K562 (cell line): Measurements from ENCODE around the gene MUC5B. TPM values are rescaled to one million over a fixed set of nuclear protein-coding genes. Genes with fewer than 3 reads are reported as not detected.

Experiments
- ATAC-seq: fragments of 200-7000 bp; cut with Tn5 transposase; 3 replicates; pipeline ENCODE4 v1.9.1; 2020; ENCODE audit warnings: moderate library complexity
- BruUV-seq: library from RNA; stranded (reverse); fragments of 400-500 nt; replicated peaks from 2 replicates; lab custom pipeline; 2021; lab: Mats Ljungman, UMichigan
- CTCF ChIA-PET: fragments of 300-600 bp; formaldehyde crosslinking; extraction: SDS; loops from one replicate; lab custom pipeline; 2021; ENCODE audit warnings: low intra/inter-chr PET ratio; lab: Yijun Ruan, JAX
- POLR2A ChIA-PET: fragments of 300-600, 350-650 bp; sonication (Branson Sonifier 250); formaldehyde crosslinking; extraction: SDS; loops from one replicate; lab custom pipeline; 2021; ENCODE audit warnings: antibody characterized with exemption, inconsistent platforms; lab: Yijun Ruan, JAX
- DNase-seq, 4 experiments: peaks; one replicate each; pipeline versions ENCODE4 v3.0.0 to v3.0.0-alpha.2; 2011 to 2018; ENCODE audit warnings: low spot score in 3 of 4, mixed read lengths in 3 of 4; ENCODE audit errors: extremely low read depth in 1 of 4
- FAIRE-seq: peaks from 2 replicates; lab custom pipeline; 2011; peaks lifted over from hg19 to GRCh38; lab: Jason Lieb, UNC
- H2AFZ ChIP-seq: 2 replicates; pipeline ENCODE4 v1.6.0; 2011; ENCODE audit warnings: low read depth, low read length, control low read depth, inconsistent platforms
- H3K27ac ChIP-seq: fragments of 200-600 bp; 3 replicates; pipeline ENCODE4 v1.8.0; 2011; ENCODE audit warnings: low read depth, mild to moderate bottlenecking, control low read depth, inconsistent platforms, low read length, moderate library complexity, mixed read lengths; ENCODE audit errors: extremely low read depth
- H3K27me3 ChIP-seq, 2 experiments: fragments of 300-600 bp in 1 of 2; 2 replicates in 1 of 2; 3 replicates in 1 of 2; pipeline versions ENCODE4 v1.6.0 to v1.8.0; 2011; ENCODE audit warnings: inconsistent platforms in 2 of 2, low read length in 2 of 2, mild to moderate bottlenecking in 1 of 2, mixed read lengths in 1 of 2, moderate library complexity in 1 of 2; ENCODE audit not compliant: control insufficient read depth in 2 of 2, insufficient read depth in 2 of 2
- H3K36me3 ChIP-seq: fragments of 300-600 bp; 3 replicates; pipeline ENCODE4 v1.8.0; 2011; ENCODE audit warnings: mild to moderate bottlenecking, low read length, inconsistent platforms; ENCODE audit not compliant: control insufficient read depth, insufficient read depth
- H3K4me1 ChIP-seq, 2 experiments: fragments of 200-600 bp in 1 of 2; replicated peaks in 1 of 2; 2 replicates in 1 of 2; 3 replicates in 1 of 2; pipeline versions ENCODE4 v1.5.1 to v1.8.0; 2011; ENCODE audit warnings: inconsistent platforms in 2 of 2, low read length in 2 of 2, mild to moderate bottlenecking in 1 of 2, mixed read lengths in 1 of 2, moderate library complexity in 1 of 2; ENCODE audit not compliant: control insufficient read depth in 2 of 2, insufficient read depth in 2 of 2
- H3K4me2 ChIP-seq: 2 replicates; pipeline ENCODE4 v1.6.1; 2011; ENCODE audit warnings: low read length, control low read depth, inconsistent platforms, mixed read lengths; ENCODE audit not compliant: insufficient read depth
- H3K4me3 ChIP-seq: fragments of 200-600 bp; sonication (generic), shearing (Covaris generic); 2 replicates; pipeline ENCODE4 v1.5.1; 2016; ENCODE audit warnings: control low read depth, inconsistent platforms
- H3K79me2 ChIP-seq: fragments of 200-600 bp; 3 replicates; pipeline ENCODE4 v1.8.0; 2011; ENCODE audit warnings: low read length, inconsistent platforms; ENCODE audit not compliant: control insufficient read depth, insufficient read depth
- H3K9ac ChIP-seq, 2 experiments: 2 replicates each; pipeline versions ENCODE4 v1.6.0 to v1.6.1; 2011; ENCODE audit warnings: low read depth in 2 of 2, low read length in 2 of 2, control low read depth in 1 of 2, inconsistent platforms in 1 of 2, mild to moderate bottlenecking in 1 of 2, mixed read lengths in 1 of 2; ENCODE audit not compliant: insufficient read depth in 1 of 2
- H3K9me1 ChIP-seq: one replicate; pipeline ENCODE4 v1.6.0; 2011; ENCODE audit warnings: inconsistent platforms, mild to moderate bottlenecking, low read length, moderate library complexity; ENCODE audit not compliant: control insufficient read depth, insufficient read depth
- H3K9me3 ChIP-seq: replicated peaks from 2 replicates; pipeline ENCODE4 v1.5.1; 2011; ENCODE audit warnings: low read depth, low read length, inconsistent platforms; ENCODE audit not compliant: control insufficient read depth, insufficient read depth
- H4K20me1 ChIP-seq: replicated peaks from 2 replicates; pipeline ENCODE4 v1.6.1; 2011; ENCODE audit warnings: low read length, inconsistent platforms, mixed read lengths; ENCODE audit not compliant: control insufficient read depth, insufficient read depth
- BHLHE40 ChIP-seq: IDR thresholded peaks from 2 replicates; pipeline ENCODE4 v1.6.1; 2011; ENCODE audit warnings: low read length, improper control_type of control experiment
- E2F4 ChIP-seq: sonication (generic); formaldehyde crosslinking; IDR thresholded peaks from 2 replicates; pipeline ENCODE4 v1.8.0; 2022; ENCODE audit warnings: mild to moderate bottlenecking, low read depth, missing genetic modification reagents
- HDAC3 ChIP-seq: fragments of 450-650 bp; IDR thresholded peaks from 2 replicates; pipeline ENCODE4 v1.6.1; 2018; ENCODE audit warnings: borderline replicate concordance, mild to moderate bottlenecking, moderate library complexity; ENCODE audit not compliant: partially characterized antibody
- HIVEP1 ChIP-seq: fragments of 250-450 bp; sonication (Bioruptor Pico); IDR thresholded peaks from 2 replicates; pipeline ENCODE4 v1.4.0; 2020; ENCODE audit warnings: mild to moderate bottlenecking
- NFXL1 ChIP-seq: fragments of 450-650 bp; formaldehyde crosslinking; IDR thresholded peaks from 2 replicates; pipeline ENCODE4 v1.4.0; 2021; ENCODE audit warnings: mild to moderate bottlenecking
- RB1 ChIP-seq: fragments of 450-650 bp; IDR thresholded peaks from 2 replicates; pipeline ENCODE4 v1.6.1; 2017; ENCODE audit warnings: low read depth, mild to moderate bottlenecking
- RBBP5 ChIP-seq: fragments of 200-600 bp; sonication (generic); IDR thresholded peaks from 2 replicates; pipeline ENCODE4 v1.6.1; 2012; ENCODE audit warnings: borderline replicate concordance, mild to moderate bottlenecking, low read length, control low read depth, inconsistent platforms; ENCODE audit not compliant: insufficient read depth, poor library complexity, severe bottlenecking
- SIN3A ChIP-seq, 2 experiments: fragments of 150-350 bp in 1 of 2; IDR thresholded peaks; 2 replicates each; pipeline ENCODE4 v1.6.1; 2011 to 2016; ENCODE audit warnings: borderline replicate concordance in 2 of 2, low read depth in 2 of 2, low read length in 2 of 2, mild to moderate bottlenecking in 2 of 2, moderate library complexity in 2 of 2; ENCODE audit not compliant: control insufficient read depth in 1 of 2
- ZNF140 ChIP-seq: fragments of 250-450 bp; sonication (Bioruptor Pico); IDR thresholded peaks from 2 replicates; pipeline ENCODE4 v1.8.0; 2021; ENCODE audit warnings: moderate library complexity, mild to moderate bottlenecking, inconsistent platforms
- ZNF165 ChIP-seq: fragments of 250-450 bp; sonication (Bioruptor Pico); IDR thresholded peaks from 2 replicates; pipeline ENCODE4 v1.4.0; 2020; ENCODE audit warnings: borderline replicate concordance
- ZNF174 ChIP-seq: fragments of 250-450 bp; sonication (Bioruptor Pico); IDR thresholded peaks from 2 replicates; pipeline ENCODE4 v1.4.0; 2020; ENCODE audit warnings: mild to moderate bottlenecking
- ZNF354B ChIP-seq: fragments of 250-450 bp; sonication (Bioruptor Pico); IDR thresholded peaks from 2 replicates; pipeline ENCODE4 v1.4.0; 2020
- WGBS: fragments of 100-300 bp; shearing (Covaris generic); methylation state at CpG from one replicate; pipeline ENCODE4 v1.1.6; 2016; ENCODE audit warnings: low coverage, mixed read lengths; ENCODE audit not compliant: insufficient coverage; ENCODE audit errors: missing lambda C conversion rate; 5-methylcytosine and 5-hydroxymethylcytosine counted together
- in situ Hi-C: fragments of 300-500 bp; cut with MboI; formaldehyde crosslinking; loops from 4 replicates; pipeline ENCODE4 v1.15.0; 2018; ENCODE audit warnings: inconsistent platforms, mixed read lengths
- intact Hi-C: fragments of 100-400 bp; cut with micrococcal nuclease; formaldehyde crosslinking; loops from 2 replicates; pipeline ENCODE4 v1.14.2; 2022
- polyA plus RNA-seq, 8 experiments: library from polyadenylated mRNA; depleted of rRNA in 4 of 8; stranded (reverse) in 5 of 8; unstranded in 3 of 8; fragments of >200 nt; fragmentation: Nextera tagmentation in 2 of 8; fragmentation: Illumina TruSeq in 1 of 8; extraction: Ambion mirVana in 2 of 8; extraction: Trizol in 1 of 8; gene quantifications; 2 replicates each; pipeline versions ENCODE4 v1.2.1 to v1.2.3, GENCODE V29; 2011 to 2014; ENCODE audit warnings: inconsistent platforms in 1 of 8, missing spikeins in 1 of 8
- total RNA-seq, 7 experiments: library from RNA; depleted of rRNA in 6 of 7; stranded (reverse); fragments of >200 nt in 6 of 7; fragmentation: Illumina TruSeq in 2 of 7; extraction: Trizol in 2 of 7; gene quantifications; 2 replicates each; pipeline versions ENCODE4 v1.2.1 to v1.2.3, GENCODE V29; 2011 to 2021; ENCODE audit warnings: low replicate concordance in 1 of 7
- TF ChIP-seq, protein P1 (sequence below): fragments of 450-650 bp; formaldehyde crosslinking; IDR thresholded peaks from 2 replicates; pipeline ENCODE4 v1.4.0; 2020; ENCODE audit warnings: mild to moderate bottlenecking, moderate library complexity
- TF ChIP-seq, protein P2 (sequence below): fragments of 450-650 bp; IDR thresholded peaks from 2 replicates; pipeline ENCODE4 v1.6.1; 2018; ENCODE audit warnings: mild to moderate bottlenecking, low read depth; ENCODE audit not compliant: partially characterized antibody

Gene MUC5B
- total and polyA plus RNA-seq, 9 of the 15 experiments (the other 6 are each of a cell fraction or from before 2014, with no cell fraction given): 0.04 to 0.95 TPM; not detected in 7

- TF ChIP-seq NFXL1 (CRISPR knock-in tag): no peak
- TF ChIP-seq, protein P1, sequence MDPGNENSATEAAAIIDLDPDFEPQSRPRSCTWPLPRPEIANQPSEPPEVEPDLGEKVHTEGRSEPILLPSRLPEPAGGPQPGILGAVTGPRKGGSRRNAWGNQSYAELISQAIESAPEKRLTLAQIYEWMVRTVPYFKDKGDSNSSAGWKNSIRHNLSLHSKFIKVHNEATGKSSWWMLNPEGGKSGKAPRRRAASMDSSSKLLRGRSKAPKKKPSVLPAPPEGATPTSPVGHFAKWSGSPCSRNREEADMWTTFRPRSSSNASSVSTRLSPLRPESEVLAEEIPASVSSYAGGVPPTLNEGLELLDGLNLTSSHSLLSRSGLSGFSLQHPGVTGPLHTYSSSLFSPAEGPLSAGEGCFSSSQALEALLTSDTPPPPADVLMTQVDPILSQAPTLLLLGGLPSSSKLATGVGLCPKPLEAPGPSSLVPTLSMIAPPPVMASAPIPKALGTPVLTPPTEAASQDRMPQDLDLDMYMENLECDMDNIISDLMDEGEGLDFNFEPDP (CRISPR knock-in tag): no peak
- no peak for TF ChIP-seq ZNF174 (CRISPR knock-in tag)
- TF ChIP-seq ZNF140 (CRISPR knock-in tag): no peak
- TF ChIP-seq RBBP5: no peak
Observed at GRCh38 chr11:1237851-1238250, 15.0 kb downstream of the MUC5B start (continued).

DNA sequence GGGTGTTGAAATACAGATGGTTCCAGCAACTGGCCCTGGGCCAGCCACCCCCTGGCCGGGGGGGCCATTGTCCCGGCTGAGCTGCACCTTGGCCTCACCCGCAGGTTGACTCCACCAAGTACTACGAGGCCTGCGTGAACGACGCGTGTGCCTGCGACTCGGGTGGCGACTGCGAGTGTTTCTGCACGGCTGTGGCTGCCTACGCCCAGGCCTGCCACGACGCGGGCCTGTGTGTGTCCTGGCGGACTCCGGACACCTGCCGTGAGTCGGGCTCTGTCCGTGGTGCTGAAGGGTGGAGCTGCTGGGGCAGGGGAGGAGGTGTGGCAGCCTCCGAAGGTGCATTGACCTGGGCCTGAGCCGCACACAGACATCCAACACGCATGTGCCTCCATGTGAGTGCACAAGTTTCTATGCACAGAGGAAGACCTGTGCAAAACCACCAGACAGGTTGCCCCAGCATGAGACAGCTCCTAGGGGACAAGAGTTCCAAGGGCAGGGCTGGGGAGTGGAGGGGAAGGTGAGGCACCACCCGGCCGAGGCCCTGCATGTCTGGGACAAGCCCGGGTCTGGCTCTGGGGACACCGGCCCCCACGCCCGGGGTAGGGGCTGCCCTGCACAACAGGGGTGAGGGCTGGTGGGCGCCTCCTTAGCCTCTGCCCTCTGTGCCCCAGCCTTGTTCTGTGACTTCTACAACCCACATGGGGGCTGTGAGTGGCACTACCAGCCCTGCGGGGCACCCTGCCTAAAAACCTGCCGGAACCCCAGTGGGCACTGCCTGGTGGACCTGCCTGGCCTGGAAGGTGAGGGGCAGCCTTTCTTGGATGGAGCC, 16.1 kb downstream of the MUC5B start:
- Histone ChIP-seq H3K27ac (no peak overlapping the region), H3K4me2 (no peak overlapping the region), H3K4me1 (peaks cover 0 to 28% of the 10 kb centered on the region in 2 experiments; a peak in 2 of 5 replicates), H3K36me3 (no peaks in the 10 kb centered on the region), H3K9me3 (no peaks in the 10 kb centered on the region), H4K20me1 (peaks cover 16% of the 10 kb centered on the region; the same call in 1 of the 2 replicates), H3K27me3 (peaks cover 0 to 47% of the 10 kb centered on the region in 2 experiments; a peak in 2 of 5 replicates), H3K79me2 (no peaks in the 10 kb centered on the region), H3K9me1 (no peaks in the 10 kb centered on the region), H2AFZ (no peak overlapping the region), H3K4me3 (no peak overlapping the region), H3K9ac (no peak overlapping the region)
- ChIA-PET POLR2A (interaction anchor here (0.5 to 0.6 kb wide), 2 partner anchors 21 to 1022 kb away, joined by 3 read pairs; no protein-coding TSS in a partner anchor), CTCF (no interaction called here)
- intact Hi-C loops: no loop called here
- in situ Hi-C loops: no loop called here
- DNase-seq: peak; percentile 69 to 81 (median 74)
- no peak for FAIRE-seq
- no TSS peak for BruUV-seq
- ATAC-seq: peak; percentile 92
- WGBS: 4% methylated on average over 31 of the region's 34 CpGs
- TF ChIP-seq, protein P2, sequence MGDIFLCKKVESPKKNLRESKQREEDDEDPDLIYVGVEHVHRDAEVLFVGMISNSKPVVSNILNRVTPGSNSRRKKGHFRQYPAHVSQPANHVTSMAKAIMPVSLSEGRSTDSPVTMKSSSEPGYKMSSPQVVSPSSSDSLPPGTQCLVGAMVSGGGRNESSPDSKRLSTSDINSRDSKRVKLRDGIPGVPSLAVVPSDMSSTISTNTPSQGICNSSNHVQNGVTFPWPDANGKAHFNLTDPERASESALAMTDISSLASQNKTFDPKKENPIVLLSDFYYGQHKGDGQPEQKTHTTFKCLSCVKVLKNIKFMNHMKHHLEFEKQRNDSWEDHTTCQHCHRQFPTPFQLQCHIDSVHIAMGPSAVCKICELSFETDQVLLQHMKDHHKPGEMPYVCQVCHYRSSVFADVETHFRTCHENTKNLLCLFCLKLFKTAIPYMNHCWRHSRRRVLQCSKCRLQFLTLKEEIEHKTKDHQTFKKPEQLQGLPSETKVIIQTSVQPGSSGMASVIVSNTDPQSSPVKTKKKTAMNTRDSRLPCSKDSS: no peak
- TF ChIP-seq BHLHE40: 0 out of 2 replicates have a peak, but pooled peaks have one; percentile 10
- TF ChIP-seq RB1: 0 out of 2 replicates have a peak, but pooled peaks have one; percentile 11
- no peak for TF ChIP-seq ZNF354B
- no peak for TF ChIP-seq HDAC3
- no peak for TF ChIP-seq HIVEP1 (CRISPR knock-in tag)
- TF ChIP-seq ZNF165 (CRISPR knock-in tag): no peak
- TF ChIP-seq SIN3A (IDR thresholded peaks at IDR 0.05; ENCODE audit: borderline replicate concordance in 2 of 2, control insufficient read depth in 1 of 2, low read depth in 2 of 2, low read length in 2 of 2): 0 out of 4 replicates have a peak, but pooled peaks of 1 of the 2 experiments have one; percentile 37
- peak; percentile 18; the same call in 1 of the 2 replicates for TF ChIP-seq E2F4 (CRISPR knock-in tag)
